PC-3 (cell line): ENCODE results near the gene MDGA2.

Experiments
- CTCF ChIP-seq: fragments of 300-600 bp; sonication (generic); conservative IDR thresholded peaks from 2 replicates; pipeline ENCODE4 v1.5.1; 2017; ENCODE audit warnings: antibody characterized with exemption, low read depth, mild to moderate bottlenecking, low read length
- EZH2 ChIP-seq: fragments of 300-600 bp; sonication (generic); IDR thresholded peaks from one replicate; pipeline ENCODE4 v1.6.1; 2017; ENCODE audit warnings: antibody characterized with exemption, mild to moderate bottlenecking, low read length; ENCODE audit not compliant: unreplicated experiment
- EZH2phosphoT487 ChIP-seq: fragments of 300-600 bp; sonication (generic); IDR thresholded peaks from 2 replicates; pipeline ENCODE4 v1.6.1; 2018; ENCODE audit warnings: mild to moderate bottlenecking, antibody characterized with exemption, low read length, borderline replicate concordance

- TF ChIP-seq EZH2 = no peak
- TF ChIP-seq CTCF = no peak
- no peak for TF ChIP-seq EZH2phosphoT487
Measured at GRCh38 chr14:47483449-47483848, 192.0 kb downstream of the MDGA2 start.
